ENCODE results near the gene FBXL7. TPM values are rescaled to one million over a fixed set of nuclear protein-coding genes. Genes with fewer than 3 reads are reported as not detected.

Gene FBXL7
- total RNA-seq, 2 donors from 2014 or later, result 21.1 to 31.7 TPM

DNA sequence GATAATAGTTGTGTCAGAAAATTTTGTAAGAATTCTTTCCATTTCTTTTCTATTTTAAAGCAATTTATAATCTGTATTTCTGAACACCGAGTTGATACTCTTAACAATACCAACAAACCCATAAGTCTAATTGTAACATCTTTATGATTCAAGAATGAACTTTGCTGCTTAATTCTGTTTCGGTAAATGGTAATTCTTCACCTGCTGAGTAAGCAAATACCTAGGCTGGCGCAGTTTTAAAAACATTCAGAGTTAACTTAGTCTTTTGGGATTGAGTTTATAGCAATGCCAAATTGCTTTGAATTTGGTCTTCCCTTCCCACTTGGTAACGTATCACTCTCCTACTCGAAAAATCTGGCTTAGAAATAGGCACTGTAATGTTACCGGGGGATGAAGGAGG lies 456.6 kb downstream of the FBXL7 start:
- DNase-seq (ENCODE audit: low spot score) (no peak), ATAC-seq (ENCODE audit: insufficient number of reproducible peaks, low FRiP score, low read depth) (no peak)
- Histone ChIP-seq H3K36me3 (no peaks in the 10 kb centered on the region), H3K9me3 (no peaks in the 10 kb centered on the region), H3K4me3 (no peak overlapping the region), H3K27me3 (replicated peaks; ENCODE audit: insufficient read depth) (no peaks in the 10 kb centered on the region), H3K4me1 (ENCODE audit: control insufficient read depth in 1 of 2, low read depth in 2 of 2) (no peaks in the 10 kb centered on the region), H3K27ac (no peak overlapping the region)
- no peak for TF ChIP-seq CTCF (IDR thresholded peaks at IDR 0.05)

DNA sequence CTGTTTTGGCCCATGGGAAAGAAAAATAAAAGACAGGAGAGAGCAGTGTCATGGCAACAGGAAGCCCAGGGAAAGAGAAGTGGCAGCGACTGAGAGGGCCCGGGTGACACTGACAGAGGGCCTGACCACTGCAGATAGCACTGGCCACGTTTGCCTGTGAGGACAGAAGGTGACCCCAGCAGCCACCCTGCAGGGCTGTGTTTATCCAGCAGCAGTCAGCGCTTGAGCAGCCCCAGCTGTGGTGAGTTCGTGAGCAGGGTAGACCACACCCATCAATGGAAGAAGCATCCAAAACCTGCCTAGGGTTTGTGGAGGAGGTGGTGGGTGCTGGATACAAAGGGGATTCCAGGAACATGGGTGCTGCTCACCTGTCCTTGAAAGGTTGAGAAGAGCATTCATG lies 457.1 kb downstream of the FBXL7 start:
- DNase-seq (ENCODE audit: low spot score) (no peak), ATAC-seq (ENCODE audit: insufficient number of reproducible peaks, low FRiP score, low read depth) (no peak)
- TF ChIP-seq CTCF (IDR thresholded peaks at IDR 0.05), result no peak
- Histone ChIP-seq H3K9me3 (no peaks in the 10 kb centered on the region), H3K4me3 (no peak overlapping the region), H3K4me1 (ENCODE audit: control insufficient read depth in 1 of 2, low read depth in 2 of 2) (no peaks in the 10 kb centered on the region), H3K36me3 (no peaks in the 10 kb centered on the region), H3K27ac (no peak overlapping the region), H3K27me3 (replicated peaks; ENCODE audit: insufficient read depth) (no peaks in the 10 kb centered on the region)

- DNase-seq (ENCODE audit: low spot score) (no peak), ATAC-seq (ENCODE audit: insufficient number of reproducible peaks, low FRiP score, low read depth) (no peak)
- Histone ChIP-seq H3K4me3 (no peak overlapping the region), H3K27ac (no peak overlapping the region), H3K9me3 (no peaks in the 10 kb centered on the region), H3K4me1 (ENCODE audit: control insufficient read depth in 1 of 2, low read depth in 2 of 2) (no peaks in the 10 kb centered on the region), H3K36me3 (no peaks in the 10 kb centered on the region), H3K27me3 (replicated peaks; ENCODE audit: insufficient read depth) (no peaks in the 10 kb centered on the region)
- no peak for TF ChIP-seq CTCF (IDR thresholded peaks at IDR 0.05)
These were observed 459.6 kb downstream of the FBXL7 start for GRCh38 chr5:15959370-15960164.

DNA sequence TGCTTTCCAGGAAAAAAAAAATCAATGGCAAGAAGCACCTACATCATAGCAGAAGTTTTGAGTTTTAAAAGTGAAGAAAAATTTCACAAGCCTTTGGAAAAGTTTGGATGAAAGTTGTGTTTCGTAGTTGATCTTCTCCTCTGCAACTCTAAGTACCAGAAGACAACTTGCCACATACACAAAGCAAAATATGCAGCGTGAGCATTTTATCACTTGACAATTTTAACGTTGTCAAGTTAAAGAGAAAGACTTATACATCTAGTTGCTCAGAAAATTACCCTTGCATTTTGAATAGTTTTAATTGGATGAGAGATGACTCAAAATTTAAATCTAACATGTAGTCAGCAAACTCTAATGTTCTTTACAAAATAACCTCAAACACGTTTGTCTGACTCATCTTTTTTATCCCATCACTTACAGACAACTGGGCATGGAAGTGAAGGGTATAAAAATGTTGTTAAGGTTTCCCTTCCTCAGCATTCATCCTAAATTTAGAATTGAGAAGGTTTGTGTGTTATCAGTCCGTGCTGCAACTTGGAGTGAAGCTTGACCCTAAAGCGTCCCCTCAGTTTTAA lies 466.2 kb downstream of the FBXL7 start:
- no peak overlapping the region for H3K27ac ChIP-seq

More for the DNA sequence above, 466.2 kb downstream of the FBXL7 start:
- Histone ChIP-seq H3K36me3 (no peaks in the 10 kb centered on the region), H3K9me3 (no peaks in the 10 kb centered on the region), H3K4me1 (ENCODE audit: control insufficient read depth in 1 of 2, low read depth in 2 of 2) (no peaks in the 10 kb centered on the region), H3K27me3 (replicated peaks; ENCODE audit: insufficient read depth) (no peaks in the 10 kb centered on the region), H3K4me3 (no peak overlapping the region)
- TF ChIP-seq CTCF (IDR thresholded peaks at IDR 0.05), result no peak
- DNase-seq (ENCODE audit: low spot score), result no peak
- ATAC-seq (ENCODE audit: insufficient number of reproducible peaks, low FRiP score, low read depth), result no peak

Measured in thoracic aorta (tissue), 2 donors.